ENCODE data around the gene CEP128. TPM values are rescaled to one million over a fixed set of nuclear protein-coding genes. Genes with fewer than 3 reads are reported as not detected.

The CEP128 gene
- total and polyA plus RNA-seq, 5 experiments from 2014 or later: 2.0 to 8.7 (median 3.1) TPM

GRCh38 chr14:80948291-80948690 is 6.8 kb upstream of the CEP128 start:
- ATAC-seq (no peak), DNase-seq (no peak)
- no peaks in the 10 kb centered on the region for H3K36me3 Mint-ChIP-seq
- H3K4me3 Mint-ChIP-seq: no peak overlapping the region
- H3K4me1 Mint-ChIP-seq: no peaks in the 10 kb centered on the region
- H3K27me3 Mint-ChIP-seq: peaks cover 0 to 16% (median 8%) of the 10 kb centered on the region in 5 donors
- no peaks in the 10 kb centered on the region for H3K9me3 Mint-ChIP-seq
- POLR2A ChIA-PET: no interaction called here
- H3K27ac Mint-ChIP-seq: no peak overlapping the region

- Mint-ChIP-seq H3K4me1 (peaks cover 8 to 12% (median 11%) of the 10 kb centered on the region in 4 donors), H3K27ac (no peak overlapping the region), H3K9me3 (no peaks in the 10 kb centered on the region), H3K27me3 (peaks cover 0 to 16% (median 8%) of the 10 kb centered on the region in 5 donors), H3K4me3 (no peak overlapping the region), H3K36me3 (no peaks in the 10 kb centered on the region)
- ATAC-seq (no peak), DNase-seq (no peak)
- POLR2A ChIA-PET: no interaction called here
Measured at GRCh38 chr14:80946797-80947196, 5.3 kb upstream of the CEP128 start.

DNA sequence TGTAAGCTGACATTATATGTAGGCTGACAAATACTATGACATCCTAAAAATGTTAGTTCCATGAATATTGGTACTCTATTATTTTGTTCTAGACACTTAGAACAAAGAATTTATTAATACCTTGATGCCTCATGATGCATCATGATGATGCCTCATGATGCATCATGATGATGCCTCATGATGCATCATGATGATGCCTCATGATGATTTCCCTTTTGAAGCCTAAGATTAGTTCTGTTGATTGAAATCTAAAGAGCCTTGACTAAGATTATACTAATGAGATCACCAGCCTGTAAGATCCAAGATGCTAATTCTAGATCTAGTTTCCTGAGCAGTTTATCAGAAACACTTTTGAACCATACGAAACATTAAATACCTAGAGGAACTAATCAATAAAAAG is 4.6 kb upstream of the CEP128 start:
- Mint-ChIP-seq H3K4me3 (no peak overlapping the region), H3K27me3 (peaks cover 0 to 14% (median 8%) of the 10 kb centered on the region in 5 donors), H3K9me3 (no peaks in the 10 kb centered on the region), H3K4me1 (peaks cover 9 to 18% (median 15%) of the 10 kb centered on the region in 4 donors), H3K36me3 (no peaks in the 10 kb centered on the region), H3K27ac (no peak overlapping the region)
- POLR2A ChIA-PET: no interaction called here
- DNase-seq: no peak
- ATAC-seq: no peak

DNA sequence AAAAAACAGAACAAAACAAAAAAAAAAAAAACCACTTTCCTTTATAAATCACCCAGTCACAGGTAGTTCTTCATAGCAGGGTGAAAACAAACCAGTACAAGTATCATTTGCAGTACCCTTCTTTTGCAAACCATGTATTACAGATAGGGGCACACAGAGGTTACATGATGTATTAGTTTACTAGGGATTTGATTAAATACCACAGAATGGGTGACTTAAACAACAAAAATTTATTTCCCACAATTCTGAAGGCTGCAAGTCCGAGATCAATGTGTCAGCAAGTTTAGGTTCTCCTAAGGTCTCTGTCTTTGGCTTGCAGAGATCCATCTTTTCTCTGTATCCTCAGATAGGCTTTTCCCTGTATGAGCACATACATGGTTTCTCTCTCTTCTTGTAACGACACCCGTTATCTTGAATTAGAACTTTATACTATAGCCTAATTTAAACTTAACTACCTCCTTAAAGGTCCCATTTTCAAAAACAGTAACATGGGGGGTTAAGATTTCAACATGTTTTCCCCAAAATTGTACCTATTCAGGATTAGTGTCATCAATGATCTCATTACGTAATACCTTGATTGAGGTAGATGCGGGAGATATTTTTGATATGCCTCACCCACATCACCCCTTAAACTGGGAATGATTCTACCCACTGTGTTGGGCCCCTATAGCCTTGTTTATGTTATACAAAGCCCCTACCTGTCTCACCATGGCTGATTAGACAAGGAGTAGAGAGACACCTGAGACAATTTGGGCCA is 3.5 kb upstream of the CEP128 start:
- Mint-ChIP-seq H3K9me3 (no peaks in the 10 kb centered on the region), H3K27me3 (peaks cover 0 to 14% (median 5%) of the 10 kb centered on the region in 5 donors), H3K27ac (no peak overlapping the region), H3K4me1 (peaks cover 12 to 25% (median 20%) of the 10 kb centered on the region in 4 donors), H3K4me3 (no peak overlapping the region), H3K36me3 (no peaks in the 10 kb centered on the region)
- ATAC-seq (no peak), DNase-seq (no peak)
- POLR2A ChIA-PET: no interaction called here

GRCh38 chr14:80942191-80942600 is 658 bp upstream of the CEP128 start:
- peak; percentile 34 to 36 for ATAC-seq
- Mint-ChIP-seq H3K4me1 (peaks cover 13 to 30% (median 20%) of the 10 kb centered on the region in 4 donors), H3K27me3 (peaks cover 0 to 6% (median 0%) of the 10 kb centered on the region in 5 donors), H3K9me3 (no peaks in the 10 kb centered on the region), H3K4me3 (peak overlapping the region; percentile 77 to 93 (median 88)), H3K36me3 (no peaks in the 10 kb centered on the region), H3K27ac (peak overlapping the region; percentile 71 to 91 (median 84))
- peak in 2 of 10 donors; percentile 13 to 22 for DNase-seq
- POLR2A ChIA-PET: interaction anchor here (1.0 kb wide), 2 partner anchors 10 to 227 kb away, joined by 3 read pairs; no protein-coding TSS in a partner anchor

DNA sequence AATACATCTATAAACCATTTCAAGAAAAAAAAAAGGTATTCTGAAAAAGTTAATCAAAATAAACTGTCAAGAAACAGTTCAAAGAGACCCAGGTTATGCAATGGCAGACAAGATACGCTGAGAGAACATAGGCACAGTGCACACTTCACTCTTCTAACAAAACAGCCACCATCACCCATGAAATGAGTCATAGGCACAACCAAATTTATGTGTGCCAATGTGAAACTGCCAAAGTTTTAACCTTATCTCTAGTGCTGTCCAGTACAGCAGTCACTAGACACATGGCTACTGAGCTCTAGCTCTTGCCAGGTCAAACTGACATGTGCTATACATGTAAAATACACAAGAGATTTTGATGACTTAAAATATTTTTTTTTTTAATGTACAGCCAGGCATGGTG is 1.4 kb downstream of the CEP128 start:
- no peaks in the 10 kb centered on the region for H3K36me3 Mint-ChIP-seq
- POLR2A ChIA-PET: interaction anchor here (1.5 kb wide), 1 partner anchor 281 kb away, joined by 6 read pairs; the partner anchor contains the start of gene GTF2A1
- H3K4me1 Mint-ChIP-seq: peaks cover 13 to 30% (median 20%) of the 10 kb centered on the region in 4 donors
- DNase-seq: no peak
- peak overlapping the region in 2 of 10 donors; percentile 48 to 69 for H3K27ac Mint-ChIP-seq
- peak overlapping the region in 6 of 10 donors; percentile 4 to 63 (median 38) for H3K4me3 Mint-ChIP-seq
- no peaks in the 10 kb centered on the region for H3K9me3 Mint-ChIP-seq
- ATAC-seq: peak in 1 of 2 donors; percentile 17
- H3K27me3 Mint-ChIP-seq: peaks cover 0 to under 1% (median 0%) of the 10 kb centered on the region in 5 donors

GRCh38 chr14:80933686-80934085 is 7.9 kb downstream of the CEP128 start:
- POLR2A ChIA-PET: no interaction called here
- Mint-ChIP-seq H3K27ac (peak overlapping the region in 2 of 10 donors; percentile 16 to 28), H3K9me3 (peaks cover 0 to 3% (median 0%) of the 10 kb centered on the region in 9 donors), H3K36me3 (peaks cover 0 to 7% (median 0%) of the 10 kb centered on the region in 3 donors), H3K27me3 (no peaks in the 10 kb centered on the region), H3K4me1 (peaks cover 10 to 32% (median 20%) of the 10 kb centered on the region in 4 donors), H3K4me3 (no peak overlapping the region)
- no peak for ATAC-seq
- DNase-seq: no peak

DNA sequence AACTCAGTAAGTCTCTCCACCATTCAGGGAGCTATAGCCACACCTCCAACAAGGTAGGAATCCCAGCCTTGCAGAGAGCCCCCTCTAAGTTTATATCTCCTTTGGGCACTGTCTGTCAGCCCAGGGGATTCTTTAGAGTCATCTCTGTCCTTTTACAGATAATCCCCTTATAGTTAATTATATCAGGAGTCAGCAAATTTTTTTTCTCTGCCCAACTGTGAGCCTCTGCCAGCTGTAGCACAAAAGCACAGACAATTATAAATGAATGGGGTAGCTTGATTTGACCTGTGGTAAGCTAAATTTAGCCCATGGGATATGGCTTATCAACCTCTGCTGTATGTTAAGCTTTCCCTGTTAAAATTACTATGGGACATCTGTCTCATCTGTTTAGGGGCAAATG is 8.3 kb downstream of the CEP128 start:
- POLR2A ChIA-PET: interaction anchor here (1.0 kb wide), 1 partner anchor 8 kb away, joined by 3 read pairs; the partner anchor contains the start of gene CEP128
- H3K4me1 Mint-ChIP-seq: peaks cover 10 to 32% (median 21%) of the 10 kb centered on the region in 4 donors
- H3K27me3 Mint-ChIP-seq: no peaks in the 10 kb centered on the region
- no peak for ATAC-seq
- no peak for DNase-seq
- peaks cover 0 to 8% (median 2%) of the 10 kb centered on the region in 3 donors for H3K36me3 Mint-ChIP-seq
- peak overlapping the region in 5 of 10 donors; percentile 16 to 74 (median 35) for H3K27ac Mint-ChIP-seq
- no peak overlapping the region for H3K4me3 Mint-ChIP-seq
- H3K9me3 Mint-ChIP-seq: peaks cover 0 to 7% (median 0%) of the 10 kb centered on the region in 9 donors

- H3K27ac Mint-ChIP-seq: peak overlapping the region; percentile 33 to 89 (median 80)
- peak; percentile 91 to 92 for ATAC-seq
- peak overlapping the region in 9 of 10 donors; percentile 16 to 73 (median 46) for H3K4me3 Mint-ChIP-seq
- H3K36me3 Mint-ChIP-seq: peaks cover 0 to 8% (median 6%) of the 10 kb centered on the region in 3 donors
- POLR2A ChIA-PET: interaction anchor here (1.0 kb wide), 1 partner anchor 290 kb away, joined by 3 read pairs; the partner anchor contains the start of gene GTF2A1
- DNase-seq: peak in 7 of 10 donors; percentile 33 to 78 (median 54)
- peaks cover 10 to 32% (median 21%) of the 10 kb centered on the region in 4 donors for H3K4me1 Mint-ChIP-seq
- no peaks in the 10 kb centered on the region for H3K27me3 Mint-ChIP-seq
- H3K9me3 Mint-ChIP-seq: peaks cover 0 to 14% (median 0%) of the 10 kb centered on the region in 9 donors
Measured at GRCh38 chr14:80930836-80931389, 10.6 kb downstream of the CEP128 start.

DNA sequence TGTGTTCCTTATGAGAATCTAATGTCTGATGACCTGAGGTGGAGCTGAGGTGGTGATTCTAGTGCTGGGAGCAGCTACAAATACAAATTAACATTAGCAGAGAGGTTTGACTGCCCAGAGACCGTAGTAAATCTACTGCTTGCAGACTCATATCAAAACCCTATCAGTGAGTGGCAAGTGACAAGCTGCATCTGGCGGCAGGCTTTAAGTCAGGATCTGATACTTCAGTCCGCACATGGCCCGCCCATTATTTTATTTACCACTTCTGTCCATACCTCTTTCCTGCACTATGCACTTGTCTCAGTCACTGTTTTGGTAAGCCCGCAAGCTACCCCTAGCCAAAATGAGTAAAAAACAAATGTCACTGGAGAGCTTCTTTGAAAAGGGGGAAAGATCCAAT is 11.4 kb downstream of the CEP128 start:
- Mint-ChIP-seq H3K36me3 (peaks cover 5 to 14% (median 7%) of the 10 kb centered on the region in 3 donors), H3K4me3 (peak overlapping the region in 2 of 10 donors; percentile 40 to 56), H3K9me3 (peaks cover 0 to 19% (median 1%) of the 10 kb centered on the region in 9 donors), H3K27ac (peak overlapping the region in 9 of 10 donors; percentile 12 to 85 (median 69)), H3K4me1 (peaks cover 10 to 32% (median 21%) of the 10 kb centered on the region in 4 donors), H3K27me3 (no peaks in the 10 kb centered on the region)
- ATAC-seq (no peak), DNase-seq (no peak)
- POLR2A ChIA-PET: no interaction called here

DNA sequence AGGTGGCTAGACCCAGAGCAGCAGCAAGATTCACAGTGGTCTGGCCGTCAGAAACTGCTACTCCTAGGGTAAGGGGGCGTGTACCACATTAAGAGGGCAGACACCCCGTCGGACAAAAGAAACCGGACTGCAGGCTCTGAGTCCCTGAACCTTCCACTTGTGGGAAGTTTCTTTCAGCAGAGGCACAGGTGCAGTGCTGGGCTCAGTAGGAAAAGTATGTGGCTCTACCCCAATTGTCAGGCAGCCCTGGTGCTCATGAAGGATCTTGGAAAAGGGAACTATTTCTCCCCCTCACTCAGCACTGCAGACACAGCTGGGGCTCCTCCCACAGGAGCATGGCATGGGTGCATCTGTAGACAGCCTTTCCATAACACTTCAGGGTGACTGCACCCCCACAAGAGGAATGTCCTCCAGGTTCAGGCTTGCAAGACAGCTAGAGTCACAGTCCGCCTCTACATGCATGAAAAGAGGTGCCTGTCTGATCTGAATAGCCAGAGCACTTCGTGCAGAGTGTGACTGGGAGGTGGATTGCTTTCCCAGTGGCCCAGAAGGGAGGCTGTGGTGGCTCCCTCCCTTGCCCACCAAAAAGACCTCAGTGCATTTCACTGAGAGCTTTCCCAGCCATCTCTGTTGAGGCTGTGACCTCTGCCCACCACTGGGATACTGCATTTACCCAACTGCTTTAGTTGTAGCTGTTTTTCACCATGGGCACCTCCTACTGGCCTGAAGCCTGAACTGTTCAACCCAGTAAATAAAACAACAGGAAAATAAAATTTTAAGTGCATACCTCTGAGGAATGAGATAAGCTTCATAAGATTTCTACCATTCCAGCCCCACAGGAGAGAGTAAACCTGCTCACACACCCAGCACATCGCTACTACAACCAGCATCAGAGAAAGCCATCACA is 14.2 kb downstream of the CEP128 start:
- no peak overlapping the region for H3K4me3 Mint-ChIP-seq
- H3K27ac Mint-ChIP-seq: peak overlapping the region in 2 of 10 donors; percentile 31 to 72
- H3K36me3 Mint-ChIP-seq: peaks cover 8 to 15% (median 11%) of the 10 kb centered on the region in 3 donors
- POLR2A ChIA-PET: no interaction called here
- no peaks in the 10 kb centered on the region for H3K27me3 Mint-ChIP-seq
- peaks cover 0 to 22% (median 4%) of the 10 kb centered on the region in 9 donors for H3K9me3 Mint-ChIP-seq
- DNase-seq (no peak), ATAC-seq (no peak)
- peaks cover 10 to 28% (median 21%) of the 10 kb centered on the region in 4 donors for H3K4me1 Mint-ChIP-seq
